Putamen (tissue), 1 donor: ENCODE data around the gene SLC12A8.
"Not testable (repeated sequence)": the region's sequence is repeated elsewhere in the genome, so short reads cannot be mapped to it uniquely, and the experiment has no call there.

ENCODE experiments used
- DNase-seq: peaks from one replicate; pipeline ENCODE4 v3.0.0-alpha.2; 2016; ENCODE audit warnings: low spot score

The SLC12A8 gene

GRCh38 chr3:125112981-125113380, 99.6 kb downstream of the SLC12A8 start:
- no peak for DNase-seq

- DNase-seq = no peak
These were observed 101.6 kb downstream of the SLC12A8 start for GRCh38 chr3:125110876-125111480.

GRCh38 chr3:125110016-125110875, 102.3 kb downstream of the SLC12A8 start:
- no peak for DNase-seq

GRCh38 chr3:125109536-125109925, 103.0 kb downstream of the SLC12A8 start:
- DNase-seq = no peak

- no peak for DNase-seq
These were observed 103.6 kb downstream of the SLC12A8 start for GRCh38 chr3:125108833-125109535.

- no peak for DNase-seq
These were observed 104.5 kb downstream of the SLC12A8 start for GRCh38 chr3:125107861-125108567.

- DNase-seq = no peak
These were observed 105.2 kb downstream of the SLC12A8 start for GRCh38 chr3:125107363-125107762.

GRCh38 chr3:125105116-125105515, 107.4 kb downstream of the SLC12A8 start:
- DNase-seq = no peak

GRCh38 chr3:125104639-125105038, 107.9 kb downstream of the SLC12A8 start:
- no peak for DNase-seq

- no peak for DNase-seq
These were observed 109.1 kb downstream of the SLC12A8 start for GRCh38 chr3:125103406-125103805.

GRCh38 chr3:125102470-125102869, 110.1 kb downstream of the SLC12A8 start:
- DNase-seq = no peak

- no peak for DNase-seq
These were observed 113.8 kb downstream of the SLC12A8 start for GRCh38 chr3:125098611-125099291.

- no peak for DNase-seq
These were observed 121.9 kb downstream of the SLC12A8 start for GRCh38 chr3:125090649-125091048.

GRCh38 chr3:125087768-125088391, 124.7 kb downstream of the SLC12A8 start:
- no peak for DNase-seq

GRCh38 chr3:125085166-125085565, 127.4 kb downstream of the SLC12A8 start:
- no peak for DNase-seq

GRCh38 chr3:125083776-125084175, 128.8 kb downstream of the SLC12A8 start:
- DNase-seq = no peak

- DNase-seq = not testable (repeated sequence)
These were observed 130.2 kb downstream of the SLC12A8 start for GRCh38 chr3:125082339-125082738.

GRCh38 chr3:125080077-125080476, 132.5 kb downstream of the SLC12A8 start:
- no peak for DNase-seq

- DNase-seq = no peak
These were observed 132.9 kb downstream of the SLC12A8 start for GRCh38 chr3:125079675-125080045.

GRCh38 chr3:125078951-125079674, 133.4 kb downstream of the SLC12A8 start:
- no peak for DNase-seq

GRCh38 chr3:125077864-125078263, 134.7 kb downstream of the SLC12A8 start:
- DNase-seq = no peak
